Middle frontal gyrus (tissue), 1 donor: ENCODE measurements around the gene MRPS9.

Source experiments
- DNase-seq: peaks from one replicate; pipeline ENCODE4 v3.0.0-alpha.2; 2015; ENCODE audit warnings: low spot score; ENCODE audit errors: extremely low spot score

MRPS9 gene

DNA sequence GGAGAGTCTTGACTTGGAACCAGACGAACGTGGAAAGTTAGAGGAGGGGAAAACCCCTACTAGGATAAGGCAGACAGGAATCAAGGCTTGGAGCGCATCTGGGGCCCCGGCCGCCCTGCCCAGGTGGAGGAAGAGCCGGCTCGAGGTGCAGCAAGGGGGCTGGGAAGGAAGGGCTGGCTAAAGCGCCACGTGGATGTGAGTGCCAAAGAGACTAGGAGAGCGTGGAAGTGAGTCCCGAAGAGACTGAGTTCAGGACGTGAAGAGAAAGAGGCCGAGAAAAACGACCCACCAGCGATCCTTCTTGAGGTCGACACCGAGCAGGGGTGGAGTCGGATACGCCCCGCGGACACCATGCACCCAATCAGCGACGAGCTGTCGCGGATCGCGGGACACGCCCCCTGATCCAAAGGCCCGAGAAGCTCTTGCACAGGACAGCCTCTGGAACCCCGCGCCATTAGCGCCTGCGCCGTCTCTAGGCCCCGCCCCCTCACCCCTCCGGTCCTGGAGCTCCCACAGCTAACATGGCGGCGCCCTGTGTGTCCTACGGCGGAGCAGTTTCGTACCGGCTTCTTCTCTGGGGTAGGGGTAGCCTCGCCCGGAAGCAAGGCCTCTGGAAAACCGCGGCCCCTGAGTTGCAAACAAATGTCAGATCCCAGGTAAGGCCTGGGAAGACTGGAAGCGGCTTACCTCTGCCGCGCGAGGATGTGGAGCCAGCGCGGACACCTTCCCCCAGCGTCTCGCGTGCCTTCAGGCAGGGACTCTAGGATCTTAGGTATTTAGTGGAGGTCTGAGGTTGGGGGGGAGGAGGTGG lies at the start of gene MRPS9:
MRPS9 (plus strand) TSS at position 498 of the 811 bp plus-strand sequence; CDS start at position 522, 24 bp downstream.
- DNase-seq, result peak; percentile 93

DNA sequence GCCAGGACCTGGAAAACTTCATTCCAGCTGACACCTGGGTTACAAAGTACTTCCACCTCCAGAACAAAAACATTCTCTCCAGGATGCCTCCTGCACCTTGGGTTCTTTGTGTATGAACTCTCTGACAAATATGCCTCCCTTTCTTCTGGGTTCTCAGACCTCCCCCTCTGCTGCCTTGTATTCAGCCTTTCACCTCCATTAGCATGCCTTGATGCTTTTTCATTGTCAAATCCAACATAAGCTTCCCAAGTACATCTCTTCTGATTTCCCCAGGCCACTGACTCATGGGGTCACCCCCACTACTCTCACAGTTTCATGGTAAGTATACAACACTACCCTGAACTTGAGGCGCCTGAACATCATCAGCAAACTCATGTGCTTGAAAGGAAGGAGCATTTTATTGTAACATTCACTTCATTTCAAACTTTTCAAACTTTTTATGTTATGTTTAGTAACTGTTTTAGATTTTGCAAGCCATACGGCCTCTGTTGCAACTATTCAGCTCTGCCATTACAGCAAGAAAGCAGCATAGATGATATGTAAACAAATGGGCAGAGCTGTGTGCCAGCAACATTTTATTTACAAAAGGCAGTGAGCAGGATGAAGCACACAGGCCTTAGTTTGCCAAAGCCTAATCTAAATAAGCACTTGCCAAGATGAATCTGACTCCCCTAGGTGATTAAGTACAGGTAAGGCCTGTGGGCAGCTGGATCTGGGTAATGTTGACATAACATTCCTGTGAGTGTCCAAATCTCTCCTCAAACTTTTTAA lies 32.5 kb upstream of the MRPS9 start:
- DNase-seq, result no peak

DNA sequence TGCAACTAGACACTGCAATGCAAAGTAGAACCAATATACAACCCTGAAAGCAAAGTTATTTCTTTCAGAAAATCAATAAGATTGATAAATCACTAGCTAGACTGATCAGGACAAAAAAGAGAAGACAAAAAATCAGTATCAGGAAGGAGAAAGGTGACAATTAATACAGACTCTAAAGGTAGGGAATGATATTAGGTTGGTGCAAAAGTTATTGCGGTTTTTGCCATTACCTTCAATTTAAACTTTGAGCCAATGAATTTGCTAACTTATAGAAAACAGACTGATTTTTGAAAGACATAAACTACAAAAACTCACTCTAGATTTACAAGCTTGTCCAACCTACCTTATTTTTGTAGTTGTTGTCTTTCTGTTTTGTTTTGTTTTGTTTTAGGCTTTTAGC lies 30.5 kb upstream of the MRPS9 start:
- no peak for DNase-seq

DNA sequence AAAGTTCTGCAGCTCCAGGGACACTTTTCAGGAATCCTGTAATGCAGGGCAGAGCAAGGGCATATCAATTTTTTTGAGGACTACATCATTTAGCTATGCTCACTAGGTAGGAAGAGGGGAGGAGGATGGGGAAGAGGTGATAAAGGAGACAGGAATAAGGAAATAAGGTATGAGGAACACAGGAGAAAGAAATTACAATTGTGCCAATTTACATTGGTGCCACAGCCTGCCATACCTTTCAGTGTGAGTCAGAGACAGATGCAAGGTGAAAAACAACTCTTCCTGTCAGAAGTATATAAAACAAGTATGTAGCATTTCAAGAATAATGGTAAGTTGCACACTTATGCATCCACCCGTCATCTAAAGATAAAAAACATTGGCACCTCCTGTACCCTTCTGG lies 5.4 kb upstream of the MRPS9 start:
- no peak for DNase-seq

DNA sequence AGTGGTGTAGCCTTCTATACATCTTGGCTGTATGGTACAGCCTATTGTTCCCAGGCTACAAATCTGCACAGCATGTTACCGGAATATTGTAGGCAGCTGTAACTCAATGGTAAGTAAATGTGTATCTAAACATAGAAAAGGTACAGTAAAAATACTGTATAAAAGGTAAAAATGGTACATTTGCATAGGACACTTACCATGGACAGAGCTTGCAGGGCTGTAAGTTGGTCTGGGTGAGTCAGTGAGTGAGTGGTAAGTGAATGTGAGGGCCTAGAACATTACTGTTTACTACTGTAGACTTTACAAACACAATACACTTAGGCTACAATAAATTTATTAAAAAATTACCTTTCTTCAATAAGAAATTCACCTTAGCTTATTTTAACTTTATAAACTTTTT lies 3.7 kb upstream of the MRPS9 start:
- DNase-seq, result no peak

DNA sequence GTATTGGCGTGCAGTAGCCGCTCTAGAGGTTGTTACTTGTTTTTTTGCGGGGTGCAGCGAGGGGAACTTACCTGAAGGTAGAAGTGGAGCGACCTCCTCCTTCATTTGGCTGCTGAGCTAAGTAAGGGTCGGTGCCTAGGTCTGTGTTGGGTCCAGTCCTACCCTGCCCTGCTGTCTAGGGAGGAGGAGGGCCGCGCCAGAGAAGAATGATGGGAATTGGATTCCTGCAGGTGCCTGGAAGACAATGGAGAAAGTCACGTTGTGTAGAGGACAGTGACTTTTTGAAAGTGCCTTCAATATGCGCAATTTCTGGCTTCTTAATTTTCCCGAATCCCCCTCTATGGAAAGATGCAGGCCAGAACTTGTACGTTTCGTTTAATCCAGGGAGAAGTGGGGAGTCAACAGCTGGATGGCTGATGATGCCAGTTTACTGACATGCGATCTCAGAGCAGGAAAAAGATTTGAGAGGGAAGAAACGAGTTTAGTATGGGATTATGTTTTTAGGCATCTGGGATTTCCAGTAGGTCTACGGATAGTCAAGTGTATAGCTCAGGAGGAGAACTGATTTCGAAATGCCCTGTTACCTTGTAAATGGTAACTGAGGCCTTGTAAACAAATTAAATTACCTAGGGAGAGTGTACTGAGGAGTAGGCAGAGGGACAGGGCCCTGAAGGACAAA lies 653 bp downstream of the MRPS9 start:
- no peak for DNase-seq

DNA sequence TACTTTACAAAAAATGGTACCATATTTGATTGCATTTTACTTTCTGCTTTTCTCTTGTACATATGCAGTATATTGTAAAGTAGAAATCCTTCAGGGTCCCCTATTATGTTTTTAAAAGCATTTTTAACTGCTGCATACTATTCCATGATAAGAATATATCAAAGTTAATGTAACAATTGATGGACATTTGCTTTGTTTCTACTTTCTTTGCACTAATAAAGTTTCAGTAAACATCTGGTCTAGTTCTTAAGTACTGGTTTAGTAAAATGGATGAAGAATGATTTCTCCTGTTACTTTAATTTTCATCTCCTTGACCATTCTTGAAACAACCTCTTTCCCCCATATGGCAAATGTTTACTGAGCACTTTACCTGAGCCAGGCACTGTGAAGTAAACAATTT lies 1.7 kb downstream of the MRPS9 start:
- DNase-seq, result no peak

DNA sequence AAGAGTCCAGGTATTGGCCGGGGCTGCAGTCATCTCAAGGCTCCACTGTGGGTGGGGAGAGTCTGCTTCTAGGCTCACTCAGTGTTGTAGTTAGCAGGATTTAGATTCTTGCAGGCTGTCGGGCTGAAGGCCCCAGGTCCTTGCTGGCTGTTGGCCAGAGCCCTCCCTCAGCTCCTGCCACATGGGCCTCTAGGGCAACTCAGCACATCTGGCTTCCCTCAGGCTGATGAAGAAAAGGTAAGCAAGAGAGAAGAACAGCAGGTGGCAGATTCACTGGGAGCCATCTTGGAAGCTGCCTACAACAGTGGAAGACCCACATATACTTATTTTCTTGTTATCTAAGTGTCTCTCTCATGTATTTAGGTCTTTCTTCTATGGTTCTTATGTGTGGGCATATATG lies 4.3 kb downstream of the MRPS9 start:
- DNase-seq, result no peak

DNA sequence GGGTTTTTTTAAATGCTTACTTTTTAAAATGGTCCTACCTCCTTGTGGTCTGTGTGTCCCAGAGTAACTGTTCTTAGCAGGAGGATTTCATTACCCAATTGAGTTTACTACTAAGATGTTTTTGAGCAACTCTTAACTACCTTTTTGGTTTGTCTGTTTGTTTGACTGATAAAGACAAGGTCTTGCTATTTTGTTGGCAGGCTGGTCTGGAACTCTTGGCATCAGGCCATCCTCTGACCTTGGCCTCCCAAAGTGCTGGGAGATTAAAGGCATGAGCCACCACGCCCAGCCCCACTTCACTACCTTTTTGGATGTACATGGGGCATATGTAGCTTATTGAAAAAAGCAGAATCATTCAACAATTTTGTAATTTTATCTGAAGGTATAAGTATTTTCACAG lies 14.9 kb downstream of the MRPS9 start:
- DNase-seq, result no peak

DNA sequence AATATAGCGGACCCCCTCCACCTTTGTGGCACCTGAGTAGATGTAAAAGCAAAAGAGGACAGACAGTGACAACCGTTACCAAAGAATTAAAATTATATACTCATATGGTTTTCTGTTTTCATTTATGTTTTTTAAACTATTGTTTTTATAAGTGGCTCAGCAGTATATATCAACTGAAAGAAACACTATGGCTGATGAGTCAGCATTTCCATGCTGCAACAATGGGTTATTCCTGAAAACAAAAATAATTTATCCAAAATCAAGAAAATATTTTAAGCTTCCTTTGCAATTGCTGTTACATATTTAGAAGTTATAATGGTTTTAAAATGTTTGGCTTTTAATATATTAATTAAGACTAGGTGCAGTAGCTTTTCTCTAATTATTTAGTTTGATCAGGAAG lies 17.7 kb downstream of the MRPS9 start:
- no peak for DNase-seq

DNA sequence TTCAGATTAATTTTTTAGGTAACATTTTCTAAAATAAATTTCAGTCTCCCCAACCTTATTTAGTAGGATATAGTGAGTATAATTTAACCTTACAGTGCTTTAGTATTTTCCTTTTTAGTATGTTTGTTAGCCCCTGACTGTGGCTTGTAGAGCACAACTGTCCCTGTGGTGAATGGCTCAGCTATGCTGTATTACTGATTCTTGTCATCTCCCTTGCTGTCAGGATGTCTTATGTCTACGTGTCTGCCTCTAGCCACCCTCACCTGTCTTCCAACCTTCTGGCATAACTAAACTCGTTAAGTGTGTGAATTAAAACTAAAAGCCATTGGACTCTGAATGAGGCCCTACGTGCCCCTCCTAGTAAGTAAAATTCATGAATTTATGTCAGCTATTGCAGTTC lies 18.4 kb downstream of the MRPS9 start:
- no peak for DNase-seq

DNA sequence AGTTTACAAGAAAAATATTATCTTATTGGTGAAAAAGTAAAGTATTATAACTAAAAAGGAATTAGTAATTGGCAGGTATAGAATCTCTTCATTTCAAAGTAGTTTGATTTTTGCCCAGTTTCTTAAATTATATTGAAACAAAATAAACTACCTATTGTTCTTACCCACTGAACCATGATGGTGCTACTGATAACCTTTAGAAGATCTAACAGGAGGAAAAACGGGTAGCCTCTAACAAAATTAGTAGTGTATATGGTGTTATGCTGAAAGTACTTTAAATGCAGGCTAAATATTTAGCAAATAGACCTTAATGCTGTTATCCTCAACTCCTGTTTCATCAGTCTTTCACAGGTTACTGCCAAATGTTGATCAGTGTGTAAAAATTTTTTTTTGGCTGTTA lies 19.1 kb downstream of the MRPS9 start:
- DNase-seq, result no peak

DNA sequence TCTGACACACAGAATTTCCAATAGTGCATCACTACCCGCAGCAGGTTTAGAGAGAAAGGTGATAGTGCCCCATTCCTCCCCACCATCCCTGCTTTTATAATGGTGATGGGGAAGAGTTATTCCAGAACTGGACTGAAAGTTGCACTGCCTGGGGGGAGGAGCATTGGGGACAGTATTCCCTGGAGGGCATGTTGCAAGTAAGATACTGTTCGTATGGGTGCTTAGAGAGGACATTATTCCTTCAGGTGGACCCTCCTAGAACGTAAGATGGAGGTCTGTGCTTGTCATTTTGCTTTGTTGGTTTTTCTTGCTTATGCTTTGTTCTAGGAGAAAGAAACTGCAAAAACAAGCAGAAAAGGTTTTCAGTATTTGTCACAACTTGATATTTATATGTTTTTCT lies 23.7 kb downstream of the MRPS9 start:
- DNase-seq, result no peak

DNA sequence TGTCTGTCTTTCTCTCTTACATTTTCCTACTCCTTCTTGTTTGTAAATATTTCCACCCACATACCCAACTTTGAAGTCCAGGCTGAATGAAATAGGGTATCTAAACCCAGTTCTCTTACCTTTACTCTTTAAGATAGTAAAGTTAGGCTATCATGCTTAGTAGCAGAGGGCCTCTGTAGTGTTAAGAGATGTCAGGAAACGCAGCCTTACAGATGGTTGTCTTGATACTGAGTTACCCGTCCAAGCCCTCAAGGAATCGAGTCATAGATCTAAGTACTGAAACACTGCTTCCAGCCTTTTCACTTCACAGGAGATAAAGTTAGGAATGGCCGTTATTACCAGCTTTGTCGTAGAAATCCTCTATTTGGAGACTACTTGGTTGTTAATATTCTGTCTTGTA lies 24.3 kb downstream of the MRPS9 start:
- no peak for DNase-seq

DNA sequence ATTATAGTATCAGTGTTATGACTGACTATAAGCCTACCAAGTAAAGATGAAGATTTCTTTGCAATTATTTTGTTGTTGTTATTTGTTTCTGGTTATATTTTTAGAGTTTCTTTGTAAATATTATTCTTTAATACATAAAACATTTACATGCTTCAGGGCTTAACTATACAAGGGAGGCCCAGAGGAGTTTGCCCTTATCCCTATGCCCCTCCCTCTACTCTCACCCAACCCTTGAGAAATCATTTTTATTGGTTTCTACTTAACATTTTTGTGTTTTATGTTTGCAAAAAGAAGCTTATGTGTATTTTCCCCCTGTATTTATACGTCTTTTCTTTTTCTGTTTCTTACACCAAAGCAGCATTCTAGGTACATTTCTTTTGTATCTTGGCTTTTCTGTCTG lies 30.5 kb downstream of the MRPS9 start:
- no peak for DNase-seq

DNA sequence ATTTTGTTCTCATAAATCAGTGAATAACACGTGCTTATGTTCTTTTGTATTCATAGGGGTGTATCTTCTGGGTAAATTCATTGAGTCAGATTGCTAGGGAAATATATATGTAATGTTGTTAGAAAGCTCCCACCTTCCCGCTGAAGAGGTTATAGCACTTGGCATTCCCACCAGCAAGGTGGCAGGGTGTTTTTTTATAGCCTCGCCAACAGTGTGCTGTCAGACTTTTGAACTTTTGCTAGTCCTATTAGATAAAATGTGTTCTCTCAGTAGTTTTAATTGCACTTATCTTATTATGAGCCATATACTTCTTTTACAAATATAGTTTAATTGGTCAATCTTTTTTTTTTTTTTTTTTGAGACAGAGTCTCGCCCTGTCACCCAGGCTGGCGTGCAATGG lies 31.0 kb downstream of the MRPS9 start:
- DNase-seq, result no peak

DNA sequence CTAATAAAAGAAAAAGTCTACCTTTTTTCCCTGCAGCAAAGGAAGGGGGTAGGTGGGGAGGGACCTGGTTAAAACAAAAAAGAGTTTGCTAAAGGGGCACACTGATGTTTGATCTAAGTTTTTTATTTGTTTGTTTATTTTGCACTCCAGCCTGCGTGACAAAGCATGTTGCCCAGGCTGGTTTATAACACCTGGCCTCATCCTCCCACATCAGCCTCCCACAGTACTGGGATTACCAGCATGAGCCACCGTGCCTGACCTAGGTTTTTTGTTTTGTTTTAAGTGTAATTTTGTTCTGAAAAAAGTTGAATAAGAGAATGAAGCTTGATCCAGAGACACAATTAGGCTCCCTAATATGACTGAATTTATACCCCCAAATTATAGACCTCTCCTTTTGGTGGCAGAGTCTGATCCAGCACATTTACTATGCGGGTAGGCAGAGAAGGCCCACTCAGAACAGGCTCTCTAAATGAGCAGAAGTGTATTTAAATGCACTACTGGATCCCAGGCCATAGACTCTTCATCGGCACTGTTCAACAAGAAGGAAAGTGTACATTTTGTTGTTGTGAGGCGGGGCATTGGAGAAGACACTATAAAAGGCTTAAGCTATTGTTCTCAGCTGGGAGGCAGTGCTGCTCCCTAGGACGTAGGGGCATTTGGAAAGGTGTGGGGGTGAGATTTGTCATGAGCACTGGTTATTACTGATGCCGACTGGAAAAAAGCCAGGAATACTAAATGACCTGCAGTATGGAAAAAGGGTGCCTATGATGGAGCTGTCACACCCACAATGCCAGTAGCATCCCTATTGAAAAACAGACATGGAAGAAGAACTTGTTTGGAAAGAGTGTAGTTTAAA lies 32.4 kb downstream of the MRPS9 start:
- no peak for DNase-seq

DNA sequence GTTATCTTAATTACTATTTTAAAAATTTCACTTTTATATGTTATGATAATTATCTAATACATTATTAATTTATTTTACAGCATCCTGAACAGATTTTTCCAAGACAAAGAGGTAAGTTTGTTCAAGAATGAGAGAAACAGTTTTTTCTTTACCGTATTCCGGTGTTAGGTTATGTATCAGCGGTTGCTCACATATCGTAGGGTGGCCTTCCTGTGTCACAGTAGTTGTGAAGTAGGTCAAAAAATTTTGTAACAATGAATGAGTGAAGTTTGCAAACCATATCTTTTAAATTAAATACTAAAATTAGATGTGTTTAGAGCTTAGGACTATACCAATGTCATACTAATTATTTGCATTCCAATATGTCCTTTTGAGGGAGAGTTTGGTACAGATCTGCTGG lies 33.5 kb downstream of the MRPS9 start:
- DNase-seq, result no peak

DNA sequence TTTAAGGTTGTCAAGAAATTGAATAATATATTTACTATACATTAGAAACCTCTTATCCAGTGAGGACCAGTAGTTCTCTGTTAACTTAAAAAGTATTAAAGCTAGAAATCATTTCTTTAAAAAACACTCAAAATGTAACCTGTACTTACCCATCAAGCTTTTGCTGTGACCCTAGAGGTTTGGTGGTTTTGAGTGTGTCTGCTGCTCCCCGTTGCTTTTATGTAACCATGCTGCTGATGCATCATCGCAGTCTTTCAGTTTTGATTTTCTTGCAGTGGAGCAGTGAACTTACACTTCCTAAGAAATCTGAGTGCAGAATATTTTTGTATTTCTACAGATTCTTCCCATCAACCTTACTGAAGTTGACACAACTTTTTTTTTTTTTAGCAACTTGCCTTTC lies 34.2 kb downstream of the MRPS9 start:
- no peak for DNase-seq

DNA sequence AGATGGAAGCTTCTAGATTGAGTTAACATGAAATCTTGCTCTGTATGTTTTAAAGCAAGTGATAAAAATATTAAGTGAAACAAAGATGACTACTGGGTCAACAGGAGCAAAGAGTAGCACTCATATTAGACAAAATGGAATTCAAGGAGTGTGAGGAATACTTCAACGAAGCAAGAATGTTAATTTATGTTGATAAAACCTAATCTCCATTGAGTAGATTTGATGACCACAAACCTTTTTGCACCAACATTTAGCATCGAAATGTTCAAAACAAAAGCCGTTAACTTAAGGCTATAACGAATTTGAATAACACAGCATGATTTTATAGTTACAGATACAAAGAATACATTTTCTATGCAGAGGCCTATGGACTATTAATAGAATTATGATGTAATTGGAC lies 35.7 kb downstream of the MRPS9 start:
- DNase-seq, result no peak

DNA sequence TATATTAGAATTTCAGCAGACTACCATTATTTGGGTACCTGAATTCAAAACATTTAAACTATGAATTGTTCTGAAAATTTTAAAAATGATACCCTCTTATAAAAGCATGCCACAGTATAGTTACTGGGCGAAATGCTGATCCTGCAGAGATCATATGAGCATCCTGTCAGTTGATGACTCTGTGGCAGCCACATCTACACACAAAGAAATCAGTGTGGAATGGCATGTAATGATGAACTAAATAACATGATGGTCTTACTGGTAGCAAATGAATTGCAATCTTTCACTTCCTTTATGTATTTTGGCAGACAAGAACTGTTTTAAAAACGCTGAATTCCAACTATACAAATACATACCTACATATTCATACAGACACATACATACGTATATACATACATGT lies 38.3 kb downstream of the MRPS9 start:
- DNase-seq, result no peak
